ENCODE results near the gene PROM1.

The PROM1 gene

DNA sequence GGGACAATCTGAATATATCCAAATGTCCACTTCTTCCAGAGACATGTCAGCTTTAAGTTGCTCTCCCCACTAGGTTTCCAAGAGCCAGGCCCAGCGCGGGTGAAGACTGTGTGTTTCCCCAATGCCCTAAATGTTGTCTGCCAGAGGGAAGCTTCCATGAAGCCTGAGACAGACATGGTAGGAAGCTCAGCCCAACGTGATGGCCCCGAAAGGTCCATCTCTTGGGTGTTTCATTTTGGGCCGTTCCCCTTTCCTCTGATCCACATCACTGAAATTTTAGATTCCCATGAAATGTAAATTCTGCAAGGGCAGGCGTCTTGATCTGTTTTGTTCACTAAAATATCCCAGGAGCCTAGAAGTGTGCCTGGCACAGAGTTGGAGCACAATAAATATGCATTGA lies 25.4 kb upstream of the PROM1 start:
- DNase-seq, result no peak

DNA sequence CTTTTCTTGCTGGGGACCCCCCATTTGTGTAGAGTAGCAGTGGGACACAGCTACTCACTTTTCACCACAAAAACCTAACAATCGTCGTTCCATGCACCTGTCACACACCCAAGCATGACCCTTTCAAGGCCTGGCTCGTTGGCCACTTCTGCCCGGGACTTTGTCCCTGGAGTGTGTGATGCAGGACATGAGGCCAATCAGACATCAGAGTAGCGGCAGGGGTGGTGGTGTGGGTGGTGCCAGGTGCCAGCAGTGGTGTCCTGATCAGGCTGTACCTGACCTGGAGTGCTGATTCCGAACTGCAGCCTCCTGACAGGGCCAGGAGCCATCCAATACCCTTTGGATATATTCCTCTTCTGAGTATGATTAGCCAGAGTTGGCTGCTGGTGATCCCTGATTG lies 23.1 kb upstream of the PROM1 start:
- DNase-seq, result no peak

DNA sequence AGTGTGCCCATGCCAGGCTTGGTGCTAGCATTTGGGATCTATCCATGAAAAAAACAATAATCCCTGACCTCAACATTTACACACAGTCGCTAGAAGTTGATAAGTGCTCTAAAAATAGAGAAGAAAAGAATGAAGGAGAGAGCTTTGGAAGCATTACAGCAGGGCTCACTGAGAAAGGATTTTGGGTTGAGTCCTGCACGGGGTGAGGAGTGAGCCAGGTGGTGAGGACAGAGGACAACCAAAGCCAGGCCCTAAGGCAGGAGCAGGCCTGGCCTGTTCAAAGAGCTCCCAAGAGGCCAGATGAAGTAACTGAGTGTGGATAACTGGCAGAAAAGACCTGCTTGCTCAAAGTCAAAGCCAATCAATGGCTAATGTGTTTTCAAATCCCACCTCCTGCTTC lies 20.7 kb upstream of the PROM1 start:
- no peak for DNase-seq

DNA sequence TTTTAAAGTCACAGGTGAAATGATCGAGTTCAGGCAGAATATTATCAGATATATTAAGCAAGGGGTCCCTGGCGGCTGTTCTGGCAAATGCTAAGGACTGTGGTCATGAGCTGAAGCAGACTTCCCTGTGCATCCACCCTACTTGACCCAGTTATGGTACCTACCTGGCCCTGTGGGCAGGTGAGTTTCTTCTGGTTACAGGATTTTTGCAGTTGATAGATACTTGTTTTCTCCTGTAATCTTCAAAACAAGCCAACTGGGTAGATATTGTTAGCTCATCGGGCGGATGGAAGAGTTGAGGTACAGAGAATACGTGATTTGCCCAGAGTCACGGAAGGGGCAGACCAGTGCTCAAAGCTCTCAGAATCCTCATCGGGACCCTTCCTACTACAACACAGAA lies 18.5 kb upstream of the PROM1 start:
- no peak for DNase-seq

- DNase-seq, result no peak
Measured at GRCh38 chr4:16100833-16101232, 17.0 kb upstream of the PROM1 start.

DNA sequence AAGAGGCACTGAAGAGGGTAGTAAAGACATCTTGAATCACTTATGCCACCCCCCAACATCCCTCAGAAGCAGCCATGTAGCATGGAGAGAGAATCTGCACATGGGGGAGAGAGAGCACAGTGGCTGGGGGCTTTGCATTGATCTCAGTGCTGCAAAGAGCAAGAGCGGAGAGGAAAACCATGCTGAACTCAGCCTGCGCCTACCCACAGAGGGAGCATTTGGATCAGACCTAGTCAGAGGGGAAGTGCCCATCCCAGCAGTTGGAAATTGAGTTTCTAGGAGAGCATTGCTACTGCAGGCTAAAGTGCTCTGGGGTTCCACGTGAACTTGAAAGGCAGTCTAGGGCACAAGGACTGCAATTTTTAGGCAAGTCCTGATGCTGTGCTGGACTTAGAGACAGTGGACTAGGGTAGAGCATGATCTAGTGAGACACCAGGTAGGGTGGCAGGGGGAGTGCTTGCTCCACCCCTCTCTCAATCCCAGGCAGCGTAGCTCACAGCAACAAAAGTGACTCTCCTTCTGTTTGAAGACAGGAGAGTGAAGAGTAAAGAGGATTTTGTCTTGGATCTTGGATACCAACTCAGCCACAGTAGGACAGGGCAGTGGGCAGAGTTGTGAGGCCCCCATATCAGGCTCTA lies 9.0 kb upstream of the PROM1 start:
- no peak for DNase-seq

GRCh38 chr4:16090096-16090705 lies 6.4 kb upstream of the PROM1 start:
- no peak for DNase-seq

DNA sequence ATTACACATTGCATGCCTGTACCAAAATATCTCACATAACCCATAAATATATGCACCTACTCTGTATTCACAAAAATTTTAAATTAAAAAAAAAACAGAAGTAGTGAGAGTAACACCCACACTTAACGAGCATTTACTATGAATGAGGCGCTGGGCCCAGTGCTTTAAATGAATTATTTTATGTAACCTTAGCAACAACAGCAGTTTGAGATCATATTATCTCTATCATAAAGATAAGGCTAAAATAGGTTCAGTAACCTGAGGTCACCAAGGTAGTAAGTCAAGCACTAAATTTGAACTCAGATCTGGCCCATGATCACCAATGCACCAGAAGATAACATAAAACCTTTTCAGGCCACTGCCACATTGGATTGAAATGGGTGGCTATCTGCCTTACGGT lies 5.3 kb upstream of the PROM1 start:
- no peak for DNase-seq

DNA sequence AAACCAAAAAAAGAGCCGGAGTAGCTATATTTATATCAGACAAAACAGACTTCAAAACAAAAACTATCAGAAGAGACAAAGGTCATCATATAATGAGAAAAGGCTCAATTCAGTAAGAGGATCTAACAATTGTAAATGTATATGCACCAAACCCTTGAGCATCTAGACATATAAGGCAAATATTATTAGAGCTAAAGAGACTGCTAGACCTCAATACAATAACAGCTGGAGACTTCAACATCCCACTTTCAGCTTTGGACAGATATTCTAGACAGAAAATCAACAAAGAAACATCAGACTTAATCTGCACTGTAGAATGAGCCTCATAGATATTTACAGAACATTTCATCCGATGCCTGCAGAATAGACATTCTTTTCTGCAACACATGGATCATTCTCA lies 4.8 kb upstream of the PROM1 start:
- no peak for DNase-seq

DNA sequence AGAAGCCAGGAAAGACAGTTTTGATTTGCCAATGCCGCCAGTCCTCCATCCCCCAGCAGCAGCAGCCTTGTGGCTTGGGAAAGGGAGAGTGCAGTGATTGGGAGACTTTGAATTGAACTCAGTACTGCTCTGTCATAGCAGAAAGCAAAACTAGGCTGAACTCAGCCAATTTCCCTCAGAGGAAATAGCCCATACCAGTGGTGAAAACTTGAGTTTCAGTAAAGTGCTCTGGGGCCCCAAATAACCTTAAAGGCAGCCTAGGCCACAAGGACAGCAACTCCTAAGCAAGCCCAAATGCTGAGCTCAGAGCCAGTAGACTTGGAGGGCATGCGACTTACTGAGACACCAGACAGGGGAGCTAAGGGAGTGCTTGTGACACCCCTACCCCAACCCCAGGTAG lies 2.0 kb upstream of the PROM1 start:
- DNase-seq, result no peak

DNA sequence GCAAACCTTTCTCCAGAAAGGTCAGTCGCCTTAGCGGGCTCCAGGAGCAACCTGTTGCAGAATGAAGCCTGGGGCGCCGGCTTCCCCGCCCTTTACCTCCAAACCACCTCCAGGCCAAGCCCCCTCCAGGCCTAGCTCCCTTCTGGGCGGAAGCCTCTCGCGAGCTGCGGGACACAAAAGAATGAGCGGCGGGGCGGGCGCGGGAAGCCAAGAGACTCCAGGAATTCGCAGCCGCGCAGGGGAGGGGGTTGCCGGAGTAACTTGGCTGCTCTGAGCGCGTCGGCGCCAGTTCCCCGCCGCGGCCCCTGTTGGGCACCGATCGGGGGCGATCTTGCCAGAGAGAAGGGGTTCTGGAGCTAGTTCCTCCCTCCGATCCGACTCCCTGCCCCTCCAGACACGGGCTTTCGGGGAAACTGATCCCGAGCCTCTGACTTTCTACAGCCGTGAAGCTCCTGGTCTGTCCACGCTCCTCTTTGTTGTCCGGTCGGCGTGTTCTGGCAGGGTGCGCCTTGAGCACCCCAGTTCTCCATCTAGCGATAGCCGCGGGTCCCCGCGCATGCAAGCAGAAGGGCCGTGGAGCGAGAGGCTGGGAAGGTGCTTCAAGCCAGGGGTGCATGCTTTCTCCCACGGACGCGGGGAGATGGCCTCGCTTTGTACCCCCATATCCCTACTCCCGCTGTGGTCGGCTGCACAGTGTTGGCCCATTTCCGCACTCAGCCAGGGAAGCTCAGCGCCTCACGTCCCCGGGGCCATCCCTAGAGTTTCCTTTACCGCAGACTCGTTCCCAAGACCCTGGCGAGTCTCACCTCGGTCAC lies 1.2 kb downstream of the PROM1 start:
- peak; percentile 41 to 58 for DNase-seq

DNA sequence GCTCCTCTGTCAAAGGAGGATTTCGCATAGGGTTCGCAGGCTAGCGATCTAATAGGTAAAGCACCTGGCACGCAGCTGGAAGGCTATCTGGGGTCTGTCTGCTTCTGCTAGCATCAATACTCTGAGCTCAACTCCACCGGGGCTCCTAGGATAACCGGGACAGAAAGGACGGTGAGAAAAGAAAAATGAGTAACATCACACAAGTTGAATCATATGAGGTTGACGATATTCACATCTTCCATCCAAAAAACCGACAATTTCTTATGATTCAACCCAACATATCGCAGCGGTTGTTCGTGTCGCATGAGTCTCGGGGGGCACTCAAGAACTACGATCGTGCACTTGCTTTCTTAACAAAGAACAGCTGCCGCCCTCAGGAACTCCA lies 1.8 kb downstream of the PROM1 start:
- DNase-seq, result no peak

DNA sequence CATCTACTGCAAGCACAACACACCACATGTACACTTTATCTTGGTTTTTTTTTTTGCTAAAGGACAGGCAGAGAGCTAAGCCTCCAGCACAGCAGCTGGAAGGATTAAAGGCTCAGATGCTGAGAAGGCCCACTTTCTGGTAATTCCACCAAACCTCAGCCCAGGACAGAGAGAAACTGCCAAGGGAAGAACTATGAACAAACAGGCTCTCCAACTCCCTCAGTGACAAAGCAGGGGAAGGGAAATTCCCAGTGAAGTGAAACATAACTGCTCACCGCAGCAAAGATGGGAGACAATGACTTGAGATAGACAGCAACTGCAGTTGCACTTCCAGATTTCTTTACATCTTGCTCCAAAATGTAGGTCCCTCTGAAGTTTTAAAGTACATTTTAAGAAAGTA lies 4.8 kb downstream of the PROM1 start:
- DNase-seq, result no peak

DNA sequence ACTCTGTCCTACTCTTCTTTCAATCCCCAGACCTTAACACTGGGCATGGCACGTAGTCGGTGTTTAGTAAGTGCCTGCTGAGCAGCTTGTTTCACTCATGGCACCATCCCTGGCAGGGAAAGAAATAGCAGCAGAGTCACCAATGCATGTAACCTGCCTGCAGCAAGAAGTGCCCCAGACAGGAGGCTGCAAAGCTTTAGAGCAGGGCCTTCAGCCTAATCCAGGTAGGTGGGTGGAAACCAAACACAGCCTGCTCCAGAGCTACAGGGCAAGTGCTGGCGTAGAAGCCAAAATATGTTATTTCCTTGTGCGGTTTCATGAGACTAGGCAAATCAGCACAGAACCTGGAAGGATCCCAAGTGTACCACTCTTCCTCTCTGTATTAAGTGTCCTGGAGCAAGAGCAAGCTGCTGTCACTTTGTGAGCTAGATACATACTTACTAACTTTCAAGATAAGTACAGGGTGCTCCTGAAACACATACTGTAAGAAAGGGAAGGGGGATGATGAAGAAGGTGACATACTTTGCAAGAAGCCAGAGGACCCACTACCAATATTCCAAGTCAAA lies 5.5 kb downstream of the PROM1 start:
- no peak for DNase-seq

DNA sequence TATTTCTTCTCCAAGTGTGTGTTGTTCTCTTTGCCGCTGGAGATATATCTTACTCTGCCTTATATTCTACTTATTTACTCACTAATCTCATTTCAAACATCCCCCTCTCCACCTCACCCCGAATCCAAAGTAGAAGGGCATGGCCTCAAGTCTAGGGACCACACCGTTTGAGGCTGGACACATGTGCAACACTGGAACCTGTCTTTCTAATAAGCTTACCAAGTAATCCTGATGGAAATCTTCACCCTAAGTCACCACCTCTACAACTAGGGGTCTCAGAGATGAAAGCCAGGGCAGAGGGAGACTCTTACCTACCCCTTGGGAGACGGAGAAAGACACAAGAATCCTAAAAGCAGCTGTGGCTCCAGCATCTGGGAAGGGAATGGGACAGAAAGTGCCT lies 6.0 kb downstream of the PROM1 start:
- DNase-seq, result no peak

- DNase-seq, result no peak
Measured at GRCh38 chr4:16075975-16076757, 7.7 kb downstream of the PROM1 start.

DNA sequence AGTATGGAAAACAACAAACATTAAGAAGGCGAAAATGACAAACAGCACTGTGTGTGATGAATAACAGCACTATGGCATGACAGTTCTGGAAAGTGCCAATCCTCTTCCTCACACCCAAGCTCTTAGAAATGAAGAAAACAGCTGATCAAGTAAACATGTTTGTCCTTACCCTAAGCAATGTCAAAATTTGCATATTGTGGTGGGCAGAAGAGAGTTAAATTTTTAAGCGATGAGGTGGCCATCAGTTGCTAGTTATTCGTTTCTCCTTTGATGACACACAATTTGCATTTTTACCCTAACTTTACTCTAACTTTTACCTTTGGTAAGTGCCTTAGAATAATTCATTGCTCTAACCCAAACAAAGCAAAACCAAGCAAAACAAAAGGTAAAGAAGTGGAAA lies 8.8 kb downstream of the PROM1 start:
- DNase-seq, result no peak

- DNase-seq, result no peak
Measured at GRCh38 chr4:16072168-16072567, 11.7 kb downstream of the PROM1 start.

DNA sequence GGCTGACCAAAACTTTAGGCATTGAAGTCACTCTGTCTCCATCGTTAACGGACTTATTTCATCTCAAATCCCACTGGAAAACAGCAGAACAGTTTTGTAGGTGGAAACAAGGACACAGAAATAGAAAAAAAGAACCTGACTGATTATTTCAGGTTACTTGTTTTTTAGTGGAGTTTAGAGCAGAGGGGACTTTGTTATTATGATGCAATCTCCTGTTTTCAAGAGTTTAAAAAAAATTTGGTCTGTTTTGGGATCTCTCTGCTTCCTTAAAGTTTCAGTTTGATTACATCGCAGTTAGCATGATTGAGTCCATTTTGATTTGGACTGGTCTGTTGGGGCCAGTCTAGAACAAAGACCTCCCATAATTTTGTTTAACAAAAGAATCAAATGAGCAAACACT lies 13.6 kb downstream of the PROM1 start:
- DNase-seq, result no peak

DNA sequence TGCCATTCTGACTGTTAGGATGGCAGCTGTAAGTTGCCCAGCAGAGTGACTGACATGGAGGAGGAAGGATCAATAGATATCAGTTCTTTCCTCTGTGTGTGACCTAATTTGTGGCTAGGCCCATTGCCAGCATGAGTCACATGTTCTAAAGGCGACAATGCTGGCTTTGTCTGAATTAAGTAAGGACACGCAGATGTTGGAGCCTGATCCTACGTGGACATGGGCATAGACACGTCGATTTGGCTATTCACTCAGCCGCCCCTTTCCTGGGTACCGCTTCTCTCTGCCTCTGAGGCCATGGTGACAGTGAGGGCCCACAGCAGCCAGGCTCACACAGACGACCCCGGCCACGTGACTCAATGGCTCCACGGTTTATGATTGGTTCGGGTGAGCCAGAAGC lies 16.3 kb downstream of the PROM1 start:
- no peak for DNase-seq

- peak; percentile 15 to 56 for DNase-seq
Measured at GRCh38 chr4:16066586-16067128, 17.2 kb downstream of the PROM1 start.

DNA sequence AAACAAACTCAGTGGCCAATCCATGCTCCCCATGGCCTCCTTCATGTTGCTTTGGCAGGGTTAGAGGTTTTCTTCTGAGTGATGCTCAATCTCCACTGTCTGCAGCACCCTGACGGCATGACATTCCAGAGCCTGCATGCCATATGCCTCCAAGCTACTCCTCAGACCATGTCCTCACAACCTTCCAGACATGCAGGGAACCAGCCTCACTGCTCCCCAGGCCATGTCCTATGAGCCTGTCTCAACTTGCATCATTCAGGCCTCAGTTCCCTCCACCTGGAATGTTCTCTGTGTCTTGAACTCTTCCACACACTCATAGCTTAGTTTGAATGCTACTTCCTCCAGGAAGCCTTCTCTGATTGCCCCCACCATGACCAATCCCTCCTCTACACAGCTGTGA lies 18.8 kb downstream of the PROM1 start:
- no peak for DNase-seq

- no peak for DNase-seq
Measured at GRCh38 chr4:16062601-16063000, 21.2 kb downstream of the PROM1 start.

Measured in NCI-H2081 (cell line).